ENCODE results near the gene SLC19A3. TPM values are rescaled to one million over a fixed set of nuclear protein-coding genes. Genes with fewer than 3 reads are reported as not detected.

The SLC19A3 gene
- total RNA-seq, 2 donors from 2014 or later: 8.5 to 15.2 TPM

DNA sequence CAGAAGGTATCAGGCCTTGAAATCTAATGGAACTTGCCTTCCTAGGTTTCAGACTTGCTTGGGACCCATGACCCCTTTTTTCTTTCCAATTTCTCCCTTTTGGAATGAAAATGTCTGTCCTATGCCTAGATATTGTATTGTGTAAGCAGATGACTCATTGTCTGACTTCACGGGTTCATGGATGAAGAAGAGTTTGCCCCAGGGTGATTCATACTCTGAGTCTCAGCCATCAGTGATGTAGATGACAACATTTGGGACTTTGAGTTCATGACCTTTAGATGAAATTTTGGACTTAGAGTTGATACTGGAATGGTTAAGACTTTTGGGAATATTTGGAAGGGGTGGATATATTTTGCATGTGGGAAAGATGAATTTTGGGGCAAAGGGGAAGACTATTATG lies 62.4 kb downstream of the SLC19A3 start:
- intact Hi-C loops (cut with DNase I, micrococcal nuclease): loop anchor here in 1 of 2 donors (5.0 kb wide), 1 partner anchor 112 kb away; no protein-coding TSS in a partner anchor
- DNase-seq (no peak), ATAC-seq (no peak)

GRCh38 chr2:227654426-227654825 lies 63.4 kb downstream of the SLC19A3 start:
- ATAC-seq (no peak), DNase-seq (no peak)
- intact Hi-C loops (cut with DNase I, micrococcal nuclease): no loop called here

DNA sequence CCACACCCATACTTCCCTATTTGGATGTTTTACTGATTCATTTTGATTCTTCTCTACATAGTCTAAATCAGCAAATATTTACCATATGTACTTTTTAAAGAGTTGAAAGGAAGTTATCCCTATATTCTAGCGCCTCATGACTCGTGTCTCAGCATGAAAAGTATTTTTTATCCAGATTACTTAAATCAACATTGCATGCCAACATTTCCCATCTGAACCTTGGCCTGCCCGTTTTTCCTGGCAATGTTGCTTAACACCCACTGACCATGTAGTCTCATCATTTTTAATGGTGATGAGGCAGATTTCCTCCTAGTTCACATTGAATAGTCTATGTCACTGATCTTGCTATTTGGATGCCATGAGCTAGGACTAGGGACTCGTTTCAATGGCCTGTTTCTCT lies 64.4 kb downstream of the SLC19A3 start:
- ATAC-seq: no peak
- DNase-seq: no peak
- intact Hi-C loops (cut with DNase I, micrococcal nuclease): no loop called here

DNA sequence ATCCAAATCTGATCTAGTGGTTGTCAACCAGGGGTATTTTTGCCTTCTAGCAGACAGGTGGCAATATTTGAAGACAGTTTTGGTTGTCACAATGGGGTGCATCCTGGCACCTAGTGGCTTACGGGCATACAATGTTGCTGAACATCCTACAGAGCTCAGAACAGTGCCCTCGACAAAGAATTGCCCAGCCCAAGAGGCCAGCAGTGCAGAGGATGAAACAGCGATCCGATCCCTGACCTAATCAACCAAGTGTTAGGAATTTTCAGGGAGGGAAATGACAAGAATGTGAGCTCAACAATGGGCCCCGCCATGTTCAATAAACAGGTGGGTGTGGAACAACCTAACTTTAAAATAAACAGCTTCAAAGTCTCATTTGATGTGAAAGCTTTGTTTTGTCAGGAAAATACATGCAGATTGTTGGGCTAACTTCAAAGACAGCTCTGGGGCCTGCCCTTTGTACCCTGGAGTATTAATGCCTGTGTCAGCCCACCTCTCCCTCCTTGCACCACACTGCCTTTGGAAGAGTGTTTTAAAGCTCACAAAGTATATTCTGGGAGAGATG lies 73.8 kb downstream of the SLC19A3 start:
- DNase-seq (no peak), ATAC-seq (no peak)
- intact Hi-C loops (cut with DNase I, micrococcal nuclease): no loop called here

- no peak for ATAC-seq
- intact Hi-C loops (cut with DNase I, micrococcal nuclease): no loop called here
Observed at GRCh38 chr2:227642656-227643055, 75.2 kb downstream of the SLC19A3 start.

DNA sequence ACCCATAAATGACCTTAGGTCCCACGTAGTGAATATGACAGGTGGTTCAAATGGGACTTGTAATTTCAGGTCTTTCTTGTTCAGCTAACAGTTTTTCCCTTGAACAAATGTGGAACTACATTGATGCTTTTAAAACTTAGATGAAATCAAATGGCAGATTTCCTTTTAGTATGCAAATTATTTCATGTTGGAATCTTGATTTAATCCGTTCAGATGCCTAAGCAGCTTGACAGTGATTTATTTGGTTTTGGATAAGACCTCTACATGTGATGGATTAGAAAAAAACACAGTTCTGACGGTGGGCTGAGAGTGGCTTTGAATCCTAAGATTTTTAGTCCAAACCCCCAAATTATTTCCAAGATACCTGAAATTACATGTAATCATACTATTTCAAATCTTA lies 83.6 kb downstream of the SLC19A3 start:
- ATAC-seq: no peak

More at GRCh38 chr2:227642656-227643055, 75.2 kb downstream of the SLC19A3 start:
- no peak for DNase-seq

More for the DNA sequence above, 83.6 kb downstream of the SLC19A3 start:
- intact Hi-C loops (cut with DNase I, micrococcal nuclease): no loop called here
- DNase-seq: no peak

Other genes with a start within 250 kb of the SLC19A3 start
- gene AGFG1, start 245.9 kb downstream of the SLC19A3 start, total RNA-seq: 10 to 100 TPM; 64.6 to 77.3 TPM
- not detected for gene SCYGR2, start 119.1 kb downstream of the SLC19A3 start, total RNA-seq
- not detected for gene SCYGR3, start 103.2 kb downstream of the SLC19A3 start, total RNA-seq
- gene SCYGR4, start 100.5 kb downstream of the SLC19A3 start, total RNA-seq: not detected
- not detected for gene SCYGR5, start 51.2 kb downstream of the SLC19A3 start, total RNA-seq
- not detected for gene SCYGR6, start 6.7 kb upstream of the SLC19A3 start, total RNA-seq
- gene SCYGR7, start 10.3 kb upstream of the SLC19A3 start, total RNA-seq: not detected
- not detected for gene SCYGR8, start 27.9 kb upstream of the SLC19A3 start, total RNA-seq
- gene CCL20, start 95.8 kb upstream of the SLC19A3 start, total RNA-seq: 10 to 100 TPM; 13.6 to 29.9 TPM
- gene DAW1, start 153.6 kb upstream of the SLC19A3 start, total RNA-seq: not detected

Measured in left colon (tissue), 2 donors.